Lower lobe of right lung (tissue), 2 donors: Measurements from ENCODE around the gene OR52L1. TPM values are rescaled to one million over a fixed set of nuclear protein-coding genes. Genes with fewer than 3 reads are reported as not detected.

Experiments
- ATAC-seq, 2 donors: fragments of 200-7000 bp; cut with Tn5 transposase; one replicate each; pipeline ENCODE4 v1.9.1; 2020 to 2022; ENCODE audit warnings: mild to moderate bottlenecking in 2 of 2, moderate library complexity in 2 of 2
- DNase-seq: peaks from one replicate; pipeline ENCODE4 v3.0.0-alpha.2; 2020
- H3K27ac ChIP-seq: fragments of 200-600 bp; one replicate; pipeline ENCODE4 v1.8.0; 2022
- H3K27me3 ChIP-seq: fragments of 200-600 bp; one replicate; pipeline ENCODE4 v1.8.0; 2022; ENCODE audit warnings: low read depth
- H3K36me3 ChIP-seq: fragments of 200-600 bp; one replicate; pipeline ENCODE4 v1.8.0; 2022; ENCODE audit warnings: mild to moderate bottlenecking
- H3K4me1 ChIP-seq: fragments of 200-600 bp; one replicate; pipeline ENCODE4 v1.8.0; 2022
- H3K4me3 ChIP-seq: fragments of 200-600 bp; one replicate; pipeline ENCODE4 v1.8.0; 2022; ENCODE audit warnings: mild to moderate bottlenecking
- H3K9me3 ChIP-seq: fragments of 200-600 bp; one replicate; pipeline ENCODE4 v1.8.0; 2022
- intact Hi-C: fragments of 100-400 bp; cut with DNase I; formaldehyde crosslinking; loops from one replicate; pipeline ENCODE4 v1.11.0; 2022
- total RNA-seq: library from RNA; stranded (reverse); fragmentation: NEBNext Ultra II Directional; extraction: Animal tissue kit (Norgen Biotek cat#: 25700); gene quantifications from one replicate; pipeline ENCODE4 v1.2.1, GENCODE V29; 2021
- TF ChIP-seq, protein P1 (sequence below): fragments of 200-600 bp; IDR thresholded peaks from one replicate; pipeline ENCODE4 v1.8.0; 2022; ENCODE audit warnings: antibody characterized with exemption, mild to moderate bottlenecking
- donor health status: DM: no; HTN: yes; CAD: no; lungs with severe emphysema.

The OR52L1 gene
- total RNA-seq, 1 donor from 2014 or later: not detected

- intact Hi-C loops: no loop called here
- no peak for ATAC-seq
Observed at GRCh38 chr11:5941951-5942350, 44.8 kb downstream of the OR52L1 start, which contains the start of gene OR56A3. Gene OR56A3, plus strand, starts transcription at chr11:5942251. Its CDS starts 5,096 bp downstream, at chr11:5947347.

GRCh38 chr11:5940748-5941147 is 46.0 kb downstream of the OR52L1 start:
- H3K9me3 ChIP-seq: no peaks in the 10 kb centered on the region
- DNase-seq: no peak
- no peaks in the 10 kb centered on the region for H3K36me3 ChIP-seq
- TF ChIP-seq, protein P1, sequence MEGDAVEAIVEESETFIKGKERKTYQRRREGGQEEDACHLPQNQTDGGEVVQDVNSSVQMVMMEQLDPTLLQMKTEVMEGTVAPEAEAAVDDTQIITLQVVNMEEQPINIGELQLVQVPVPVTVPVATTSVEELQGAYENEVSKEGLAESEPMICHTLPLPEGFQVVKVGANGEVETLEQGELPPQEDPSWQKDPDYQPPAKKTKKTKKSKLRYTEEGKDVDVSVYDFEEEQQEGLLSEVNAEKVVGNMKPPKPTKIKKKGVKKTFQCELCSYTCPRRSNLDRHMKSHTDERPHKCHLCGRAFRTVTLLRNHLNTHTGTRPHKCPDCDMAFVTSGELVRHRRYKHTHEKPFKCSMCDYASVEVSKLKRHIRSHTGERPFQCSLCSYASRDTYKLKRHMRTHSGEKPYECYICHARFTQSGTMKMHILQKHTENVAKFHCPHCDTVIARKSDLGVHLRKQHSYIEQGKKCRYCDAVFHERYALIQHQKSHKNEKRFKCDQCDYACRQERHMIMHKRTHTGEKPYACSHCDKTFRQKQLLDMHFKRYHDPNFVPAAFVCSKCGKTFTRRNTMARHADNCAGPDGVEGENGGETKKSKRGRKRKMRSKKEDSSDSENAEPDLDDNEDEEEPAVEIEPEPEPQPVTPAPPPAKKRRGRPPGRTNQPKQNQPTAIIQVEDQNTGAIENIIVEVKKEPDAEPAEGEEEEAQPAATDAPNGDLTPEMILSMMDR: no peak
- H3K27ac ChIP-seq: no peak overlapping the region
- H3K4me1 ChIP-seq: no peaks in the 10 kb centered on the region
- no peaks in the 10 kb centered on the region for H3K27me3 ChIP-seq
- no peak overlapping the region for H3K4me3 ChIP-seq
- no peak for ATAC-seq
- intact Hi-C loops: no loop called here

More at GRCh38 chr11:5941951-5942350, 44.8 kb downstream of the OR52L1 start, which contains the start of gene OR56A3:
- no peaks in the 10 kb centered on the region for H3K9me3 ChIP-seq
- H3K4me1 ChIP-seq: no peaks in the 10 kb centered on the region
- no peak within 1 kb of the TSS for H3K27ac ChIP-seq
- no peaks in the 10 kb centered on the region for H3K36me3 ChIP-seq
- no peak for DNase-seq
- H3K27me3 ChIP-seq: no peaks in the 10 kb centered on the region
- H3K4me3 ChIP-seq: no peak within 1 kb of the TSS
- TF ChIP-seq, protein P1: no peak

GRCh38 chr11:5938603-5938965 is 48.2 kb downstream of the OR52L1 start:
- ATAC-seq (no peak), DNase-seq (no peak)
- Histone ChIP-seq H3K4me1 (no peaks in the 10 kb centered on the region), H3K27me3 (no peaks in the 10 kb centered on the region), H3K9me3 (no peaks in the 10 kb centered on the region), H3K4me3 (no peak overlapping the region), H3K36me3 (no peaks in the 10 kb centered on the region), H3K27ac (no peak overlapping the region)
- intact Hi-C loops: no loop called here
- TF ChIP-seq, protein P1: no peak

DNA sequence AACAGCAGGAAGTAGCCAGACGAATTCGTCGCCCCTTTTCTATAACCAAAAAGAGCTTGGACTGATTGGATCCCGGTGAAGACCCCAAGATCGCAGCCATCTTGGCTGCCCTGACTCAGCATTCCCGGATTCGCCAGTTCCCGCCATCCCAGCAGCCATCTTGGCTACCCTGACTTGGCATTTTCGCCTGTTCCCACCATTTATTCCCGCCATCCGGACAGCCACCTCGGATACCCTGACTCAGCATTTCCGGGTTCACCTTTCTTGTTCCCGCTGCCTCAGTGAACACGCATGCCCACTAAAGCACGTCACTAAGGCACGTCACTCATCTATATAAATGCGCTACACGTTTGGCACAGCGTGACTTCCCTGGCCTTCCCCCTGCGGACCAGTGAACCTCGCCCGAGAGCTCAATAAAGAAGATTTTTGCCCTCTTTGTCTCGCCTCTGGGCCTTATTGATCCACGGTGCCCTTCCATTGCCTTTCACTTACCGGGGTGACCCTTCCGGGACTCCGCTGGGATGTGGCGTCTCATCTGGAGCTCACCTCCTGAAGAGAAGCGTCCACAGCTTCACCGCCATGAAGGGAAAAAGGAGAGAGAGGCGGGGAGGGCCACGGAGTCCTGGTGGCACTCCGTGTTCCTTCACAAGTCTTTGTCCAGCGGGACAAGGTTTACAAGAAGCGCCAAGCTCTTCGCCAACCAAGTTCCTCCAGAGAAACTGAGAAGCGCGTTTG is 48.8 kb downstream of the OR52L1 start:
- no peak overlapping the region for H3K27ac ChIP-seq
- intact Hi-C loops: no loop called here
- H3K27me3 ChIP-seq: no peaks in the 10 kb centered on the region
- ATAC-seq: no peak
- TF ChIP-seq, protein P1: no peak
- no peaks in the 10 kb centered on the region for H3K4me1 ChIP-seq
- H3K9me3 ChIP-seq: no peaks in the 10 kb centered on the region
- no peaks in the 10 kb centered on the region for H3K36me3 ChIP-seq
- DNase-seq: no peak
- no peak overlapping the region for H3K4me3 ChIP-seq

Other genes starting within 250 kb of the OR52L1 start
- not detected for gene OR52N4, start 232.7 kb downstream of the OR52L1 start, total RNA-seq
- not detected for gene OR52N5, start 203.6 kb downstream of the OR52L1 start, total RNA-seq
- gene OR52N1, start 195.7 kb downstream of the OR52L1 start, total RNA-seq: not detected
- not detected for gene OR52N2, start 178.1 kb downstream of the OR52L1 start, total RNA-seq
- gene OR52E6, start 145.1 kb downstream of the OR52L1 start, total RNA-seq: not detected
- not detected for gene OR52E8, start 129.3 kb downstream of the OR52L1 start, total RNA-seq
- not detected for gene OR52E4, start 106.4 kb downstream of the OR52L1 start, total RNA-seq
- gene OR52E5, start 93.8 kb downstream of the OR52L1 start, total RNA-seq: not detected
- not detected for gene OR56A3, start 44.7 kb downstream of the OR52L1 start, total RNA-seq
- gene OR56A5, start 18.5 kb downstream of the OR52L1 start, total RNA-seq: not detected
- gene OR56A4, start 20.0 kb upstream of the OR52L1 start, total RNA-seq: not detected
- not detected for gene OR56A1, start 43.8 kb upstream of the OR52L1 start, total RNA-seq
- gene OR56B4, start 120.7 kb upstream of the OR52L1 start, total RNA-seq: not detected
- not detected for gene OR52B2, start 183.3 kb upstream of the OR52L1 start, total RNA-seq
- not detected for gene OR52W1, start 212.2 kb upstream of the OR52L1 start, total RNA-seq
- gene C11orf42, start 218.6 kb upstream of the OR52L1 start, total RNA-seq: not detected
- gene FHIP1B, start 247.7 kb upstream of the OR52L1 start, total RNA-seq: 37.1 TPM